ENCODE data around the gene TEX30.
"Not testable (repeated sequence)": the region's sequence is repeated elsewhere in the genome, so short reads cannot be mapped to it uniquely, and the experiment has no call there.

The TEX30 gene

GRCh38 chr13:102773441-102774213 lies at the start of gene TEX30:
Gene TEX30 (minus strand): TSS chr13:102773786. CDS start chr13:102770026, 3,760 bp downstream.
- DNase-seq, result peak; percentile 79 to 81

GRCh38 chr13:102817907-102818306 lies 44.3 kb upstream of the TEX30 start:
- DNase-seq, result no peak

GRCh38 chr13:102817241-102817640 lies 43.7 kb upstream of the TEX30 start:
- DNase-seq, result no peak

- DNase-seq, result no peak
These were observed 43.1 kb upstream of the TEX30 start for GRCh38 chr13:102816708-102817107.

GRCh38 chr13:102815788-102816187 lies 42.2 kb upstream of the TEX30 start:
- no peak for DNase-seq

- DNase-seq, result no peak
These were observed 41.2 kb upstream of the TEX30 start for GRCh38 chr13:102814793-102815192.

- DNase-seq, result no peak
These were observed 40.5 kb upstream of the TEX30 start for GRCh38 chr13:102814025-102814607.

- no peak for DNase-seq
These were observed 39.2 kb upstream of the TEX30 start for GRCh38 chr13:102812611-102813287.

- no peak for DNase-seq
These were observed 34.1 kb upstream of the TEX30 start for GRCh38 chr13:102807699-102808098.

GRCh38 chr13:102805680-102806079 lies 32.1 kb upstream of the TEX30 start:
- DNase-seq, result no peak

GRCh38 chr13:102800145-102801041 lies 26.8 kb upstream of the TEX30 start:
- peak; percentile 75 to 77 for DNase-seq

GRCh38 chr13:102799426-102800144 lies 26.0 kb upstream of the TEX30 start:
- DNase-seq, result no peak

GRCh38 chr13:102798581-102799425 lies 25.2 kb upstream of the TEX30 start, which contains the start of the genes BIVM and POGLUT2:
Gene BIVM (plus strand): TSS chr13:102799119. CDS start chr13:102807268, 8,149 bp downstream.
Gene POGLUT2 (minus strand): TSS chr13:102798976. CDS start chr13:102798670, 306 bp downstream.
- peak; percentile 51 to 52 for DNase-seq

GRCh38 chr13:102793611-102794355 lies 20.2 kb upstream of the TEX30 start:
- no peak for DNase-seq

- no peak for DNase-seq
These were observed 18.8 kb upstream of the TEX30 start for GRCh38 chr13:102792396-102792795.

- DNase-seq, result no peak
These were observed 15.1 kb upstream of the TEX30 start for GRCh38 chr13:102788683-102789082.

GRCh38 chr13:102784483-102784882 lies 10.9 kb upstream of the TEX30 start:
- DNase-seq, result no peak

GRCh38 chr13:102781591-102781990 lies 8.0 kb upstream of the TEX30 start:
- no peak for DNase-seq

- DNase-seq, result not testable (repeated sequence)
These were observed 7.1 kb upstream of the TEX30 start for GRCh38 chr13:102780656-102781055.
